Measurements from ENCODE around the gene RASAL3.
"Not testable (repeated sequence)": the region's sequence is repeated elsewhere in the genome, so short reads cannot be mapped to it uniquely, and the experiment has no call there.

Gene RASAL3

GRCh38 chr19:15473821-15474220, 9.5 kb upstream of the RASAL3 start:
- not testable (repeated sequence) for DNase-seq (ENCODE audit: low spot score)

GRCh38 chr19:15471639-15472101, 7.3 kb upstream of the RASAL3 start:
- no peak for DNase-seq (ENCODE audit: low spot score)

GRCh38 chr19:15469513-15470297, 5.4 kb upstream of the RASAL3 start:
- no peak for DNase-seq (ENCODE audit: low spot score)

- no peak for DNase-seq (ENCODE audit: low spot score)
These were observed 4.5 kb upstream of the RASAL3 start for GRCh38 chr19:15468675-15469512.

GRCh38 chr19:15467734-15468214, 3.4 kb upstream of the RASAL3 start:
- no peak for DNase-seq (ENCODE audit: low spot score)

- no peak for DNase-seq (ENCODE audit: low spot score)
These were observed 2.7 kb upstream of the RASAL3 start for GRCh38 chr19:15466851-15467733.

GRCh38 chr19:15463861-15464371, 428 bp downstream of the RASAL3 start:
- DNase-seq (ENCODE audit: low spot score): no peak

GRCh38 chr19:15461694-15462093, 2.6 kb downstream of the RASAL3 start:
- no peak for DNase-seq (ENCODE audit: low spot score)

- no peak for DNase-seq (ENCODE audit: low spot score)
These were observed 6.5 kb downstream of the RASAL3 start for GRCh38 chr19:15457701-15458484.

- DNase-seq (ENCODE audit: low spot score): no peak
These were observed 7.3 kb downstream of the RASAL3 start for GRCh38 chr19:15456871-15457700.

- no peak for DNase-seq (ENCODE audit: low spot score)
These were observed 7.9 kb downstream of the RASAL3 start for GRCh38 chr19:15456441-15456840.

GRCh38 chr19:15455996-15456395, 8.3 kb downstream of the RASAL3 start:
- no peak for DNase-seq (ENCODE audit: low spot score)

GRCh38 chr19:15453906-15454860, 10.2 kb downstream of the RASAL3 start:
- no peak for DNase-seq (ENCODE audit: low spot score)

- DNase-seq (ENCODE audit: low spot score): peak; percentile 78
These were observed 11.2 kb downstream of the RASAL3 start for GRCh38 chr19:15453091-15453578.

GRCh38 chr19:15452111-15453047, 12.0 kb downstream of the RASAL3 start:
- DNase-seq (ENCODE audit: low spot score): peak; percentile 96

- no peak for DNase-seq (ENCODE audit: low spot score)
These were observed 13.8 kb downstream of the RASAL3 start for GRCh38 chr19:15450528-15450890.
